Activated CD8-positive, alpha-beta memory T cell treated with anti-CD3 and anti-CD28 coated beads for 24 hours (primary cell): ENCODE data around the gene SLIT1.

Source experiments
- DNase-seq: peaks from one replicate; pipeline ENCODE4 v3.0.0-alpha.2; 2020

Gene SLIT1

DNA sequence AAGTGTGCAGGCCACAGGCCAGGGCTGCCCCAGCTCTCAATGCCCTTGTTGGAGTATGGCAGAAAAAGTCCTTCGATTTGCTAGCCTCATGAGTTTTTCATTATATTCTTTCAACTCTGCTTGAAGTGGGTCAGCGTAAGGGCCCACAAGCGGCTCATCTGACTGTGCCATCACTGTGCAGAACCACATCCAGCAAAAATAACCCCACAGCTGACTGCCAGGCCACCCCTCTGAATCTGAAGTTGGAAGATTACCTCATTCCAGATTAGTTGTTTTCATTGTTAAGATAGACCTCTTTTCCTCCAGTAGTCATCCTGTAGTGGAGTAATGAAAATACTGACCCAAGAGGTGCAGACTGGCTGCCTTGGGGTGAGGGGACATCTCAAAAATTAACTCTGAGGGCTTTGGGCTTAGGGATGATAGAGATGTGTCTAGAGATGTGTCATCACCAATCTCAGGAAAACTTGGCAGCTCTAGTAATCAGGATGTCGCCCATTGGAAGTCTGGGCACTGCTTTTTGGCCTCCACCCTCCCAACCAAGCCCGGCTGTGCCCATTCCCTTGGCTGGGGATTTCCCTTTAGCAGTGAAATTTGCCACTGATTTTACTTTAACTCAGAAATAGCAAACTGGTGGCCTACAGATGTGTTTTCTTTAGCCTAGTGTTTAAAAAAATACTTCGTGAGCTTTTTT, 189.3 kb downstream of the SLIT1 start:
- DNase-seq, result no peak

DNA sequence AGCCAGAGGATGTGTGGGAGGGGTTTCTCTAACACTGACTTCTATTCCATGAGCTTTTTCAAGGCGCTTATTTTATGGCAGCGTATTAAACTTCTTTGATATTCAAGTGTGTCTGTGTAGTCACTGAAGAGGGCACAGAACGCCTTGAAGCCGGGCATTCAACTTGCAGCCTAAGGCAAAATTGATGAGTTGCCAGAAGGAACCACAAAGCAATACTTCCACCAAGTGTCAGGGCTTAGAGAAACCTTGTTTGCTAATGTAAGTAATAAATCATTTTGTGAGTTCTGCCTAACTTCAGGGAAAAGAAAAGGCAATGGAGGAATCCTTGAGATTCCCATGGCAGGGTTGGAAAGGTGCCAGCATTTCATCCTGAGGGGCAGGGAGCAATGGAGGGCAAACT, 189.9 kb downstream of the SLIT1 start:
- DNase-seq, result no peak

DNA sequence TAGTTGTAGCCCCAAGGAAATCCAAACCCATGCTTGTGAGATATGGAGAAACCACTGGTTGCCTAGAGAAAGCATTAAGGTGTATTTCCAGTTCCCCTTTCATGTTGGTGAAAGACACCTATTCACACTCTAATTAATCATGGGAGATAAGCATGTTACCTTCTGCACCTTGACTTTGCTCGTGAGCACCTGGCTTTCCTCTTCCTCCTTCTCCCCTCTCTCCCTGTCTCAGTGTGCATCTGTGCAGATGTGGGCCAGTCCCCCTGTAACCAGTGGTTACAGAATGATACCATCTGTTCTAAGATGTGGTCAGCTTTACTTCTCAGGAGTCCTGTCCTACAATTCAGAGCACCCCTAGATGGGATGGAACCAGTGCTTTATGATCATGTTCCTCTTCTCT, 193.0 kb downstream of the SLIT1 start:
- no peak for DNase-seq

DNA sequence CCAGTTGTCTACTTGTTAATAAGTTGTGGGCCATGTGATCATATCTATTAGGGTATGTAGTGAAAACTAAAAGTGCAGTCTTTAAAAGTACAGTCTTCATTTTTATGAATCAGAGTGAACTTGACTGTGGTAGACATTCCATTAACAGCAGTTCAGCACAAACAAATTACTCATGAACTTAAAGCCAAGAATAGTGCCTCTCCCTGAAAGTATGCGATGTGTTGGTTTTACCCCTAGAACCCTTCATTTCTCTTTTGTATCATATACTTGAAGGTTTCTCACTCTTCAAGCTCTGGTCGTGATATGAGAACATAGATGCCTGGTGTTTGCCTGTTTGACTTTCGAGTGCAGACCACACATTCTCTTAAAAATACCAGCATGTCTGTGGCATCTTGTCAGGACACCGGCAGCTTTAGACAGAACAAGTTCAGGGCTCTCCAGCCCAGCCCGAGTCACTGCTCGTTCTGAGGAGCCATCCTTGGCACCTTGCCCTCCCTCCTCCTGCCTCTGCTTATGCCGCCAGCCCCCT, 194.4 kb downstream of the SLIT1 start:
- no peak for DNase-seq

DNA sequence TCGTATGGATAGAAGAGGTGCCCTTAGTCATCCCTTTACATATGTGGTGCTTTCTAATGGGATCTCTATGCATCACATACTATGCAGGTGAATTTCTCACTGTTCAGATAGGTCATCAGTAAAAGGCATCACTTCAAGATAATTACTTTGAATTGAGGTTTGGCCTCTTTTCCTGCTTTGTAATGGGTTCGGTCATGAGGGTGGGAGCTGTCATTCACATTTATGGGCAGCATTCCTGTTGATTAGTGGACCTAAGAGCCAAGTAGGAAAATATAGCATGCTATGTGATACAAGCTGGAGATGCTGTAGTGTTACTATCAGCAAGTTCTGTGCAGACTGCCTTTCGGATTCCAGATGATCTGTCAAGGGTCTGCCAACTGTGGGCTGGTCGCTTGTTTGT, 197.3 kb downstream of the SLIT1 start:
- no peak for DNase-seq

DNA sequence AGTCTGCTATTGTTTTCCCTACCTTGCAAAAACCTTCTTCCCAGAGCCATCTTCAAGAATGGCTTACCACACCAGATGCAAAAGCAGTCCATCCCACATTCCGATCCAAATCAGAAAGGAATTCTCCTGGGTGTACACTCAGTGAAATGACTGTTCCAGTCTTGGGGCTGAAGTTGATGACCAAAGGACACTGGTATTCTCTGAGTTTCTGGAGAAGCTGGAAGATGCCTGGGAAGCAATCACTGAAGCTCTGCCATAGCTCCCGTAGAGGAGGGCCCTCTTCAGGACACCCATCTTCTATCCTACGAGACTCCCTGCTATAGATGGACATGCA, 197.9 kb downstream of the SLIT1 start:
- no peak for DNase-seq

DNA sequence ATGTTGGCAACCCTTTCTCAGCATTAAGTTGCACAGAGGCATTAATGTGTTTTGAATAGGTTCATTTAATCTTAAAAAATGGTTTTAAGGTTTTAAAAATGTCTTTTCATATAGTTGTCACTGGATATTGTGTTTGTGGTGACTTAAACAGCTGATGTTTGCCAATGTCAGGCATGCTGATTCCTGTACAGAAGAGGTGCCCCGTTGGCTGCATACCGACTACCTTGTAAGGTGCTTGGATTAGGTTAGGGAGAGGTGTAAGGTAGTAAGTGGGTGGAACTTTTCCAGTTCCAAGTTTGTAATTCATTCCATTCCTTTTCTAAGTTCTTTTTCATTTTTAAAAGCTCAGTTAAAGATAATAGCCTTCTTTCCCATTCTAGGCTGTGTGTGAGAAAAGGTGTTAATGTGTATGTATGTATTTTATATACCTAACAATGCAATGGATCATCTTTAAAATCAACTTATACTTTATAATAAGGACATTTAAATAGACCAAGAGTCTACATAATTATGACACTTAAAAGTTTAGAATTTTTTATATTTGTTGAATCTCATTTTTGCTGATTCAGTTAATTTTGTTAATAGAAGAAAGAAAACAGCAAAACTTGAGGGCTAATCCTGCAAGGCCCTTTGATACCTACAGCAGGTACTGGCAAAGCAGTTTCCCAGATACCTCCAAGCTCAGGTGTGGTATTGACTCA, 198.5 kb downstream of the SLIT1 start:
- DNase-seq, result no peak

DNA sequence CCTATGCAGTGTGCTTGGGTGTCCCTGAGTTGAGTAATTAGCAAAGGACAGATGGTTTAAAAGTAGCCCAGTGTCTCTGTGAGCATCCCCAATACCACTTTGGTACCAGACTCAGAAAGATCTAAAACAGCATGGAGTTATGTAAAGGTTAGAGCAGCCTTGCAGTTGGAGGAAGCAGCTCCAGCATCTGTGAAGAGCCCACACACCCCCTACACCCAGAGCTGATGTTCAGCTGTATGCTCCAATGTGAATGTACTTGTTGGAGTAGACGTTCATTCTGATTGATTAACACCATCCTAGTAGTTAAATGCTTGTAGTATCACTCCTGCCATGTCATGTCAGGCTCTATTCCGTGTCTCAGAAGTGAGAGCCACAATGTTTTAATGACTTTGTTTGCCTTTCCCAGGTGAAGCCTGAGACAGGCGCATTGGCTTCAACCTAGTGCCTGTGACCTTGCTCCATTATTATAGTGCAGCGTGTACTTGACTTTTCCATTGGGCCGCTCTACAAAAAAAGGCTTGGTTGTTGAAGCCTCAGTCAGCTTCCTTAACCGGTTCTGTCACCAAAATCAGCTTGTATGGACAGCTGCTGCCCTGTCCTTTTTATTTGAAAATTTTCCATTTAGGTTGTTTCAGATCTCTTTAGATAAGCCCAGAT, 199.4 kb downstream of the SLIT1 start:
- DNase-seq, result no peak

DNA sequence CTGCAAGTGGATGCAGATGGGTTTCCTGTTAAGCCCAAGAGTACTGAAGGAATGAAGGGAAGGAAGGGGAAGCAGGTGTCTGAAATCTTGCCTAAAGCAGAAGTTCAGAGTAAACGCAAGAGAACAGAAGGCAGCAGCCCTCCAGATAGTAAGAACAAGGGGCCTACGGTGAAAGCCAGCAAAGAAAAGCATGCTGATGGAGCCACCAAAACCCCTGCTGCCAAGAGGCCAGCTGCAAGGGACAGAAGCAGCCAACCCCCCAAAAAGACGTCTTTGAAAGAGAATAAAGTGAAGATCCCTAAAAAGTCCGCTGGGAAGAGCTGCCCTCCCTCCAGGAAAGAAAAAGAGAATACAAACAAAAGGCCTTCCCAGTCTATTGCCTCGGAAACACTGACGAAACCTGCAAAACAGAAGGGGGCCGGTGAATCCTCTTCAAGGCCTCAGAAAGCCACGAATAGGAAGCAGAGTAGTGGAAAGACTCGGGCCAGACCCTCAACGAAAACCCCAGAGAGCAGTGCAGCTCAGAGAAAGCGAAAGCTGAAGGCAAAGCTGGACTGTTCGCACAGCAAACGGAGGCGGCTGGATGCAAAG, 201.1 kb downstream of the SLIT1 start:
- no peak for DNase-seq

DNA sequence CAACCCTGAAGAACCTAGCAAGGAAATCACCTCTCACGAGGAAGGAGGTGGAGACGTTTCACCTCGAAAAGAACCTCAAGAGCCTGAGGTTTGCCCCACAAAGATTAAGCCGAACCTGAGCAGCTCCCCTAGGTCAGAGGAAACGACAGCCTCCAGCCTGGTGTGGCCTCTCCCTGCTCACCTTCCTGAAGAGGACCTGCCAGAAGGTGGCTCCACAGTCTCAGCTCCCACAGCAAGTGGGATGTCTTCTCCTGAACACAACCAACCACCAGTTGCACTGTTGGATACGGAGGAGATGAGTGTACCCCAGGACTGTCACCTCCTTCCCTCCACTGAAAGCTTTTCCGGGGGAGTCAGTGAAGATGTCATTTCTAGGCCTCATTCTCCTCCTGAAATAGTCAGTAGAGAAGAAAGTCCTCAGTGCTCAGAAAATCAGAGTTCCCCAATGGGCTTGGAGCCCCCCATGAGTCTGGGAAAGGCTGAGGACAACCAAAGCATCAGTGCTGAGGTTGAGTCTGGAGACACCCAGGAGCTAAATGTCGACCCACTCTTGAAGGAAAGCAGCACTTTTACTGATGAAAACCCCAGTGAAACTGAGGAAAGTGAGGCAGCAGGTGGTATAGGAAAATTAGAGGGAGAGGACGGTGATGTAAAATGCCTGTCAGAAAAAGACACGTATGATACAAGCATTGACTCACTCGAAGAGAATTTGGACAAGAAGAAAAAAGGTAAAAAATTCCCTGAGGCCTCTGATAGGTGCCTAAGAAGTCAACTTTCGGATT, 203.4 kb downstream of the SLIT1 start:
- DNase-seq, result no peak

DNA sequence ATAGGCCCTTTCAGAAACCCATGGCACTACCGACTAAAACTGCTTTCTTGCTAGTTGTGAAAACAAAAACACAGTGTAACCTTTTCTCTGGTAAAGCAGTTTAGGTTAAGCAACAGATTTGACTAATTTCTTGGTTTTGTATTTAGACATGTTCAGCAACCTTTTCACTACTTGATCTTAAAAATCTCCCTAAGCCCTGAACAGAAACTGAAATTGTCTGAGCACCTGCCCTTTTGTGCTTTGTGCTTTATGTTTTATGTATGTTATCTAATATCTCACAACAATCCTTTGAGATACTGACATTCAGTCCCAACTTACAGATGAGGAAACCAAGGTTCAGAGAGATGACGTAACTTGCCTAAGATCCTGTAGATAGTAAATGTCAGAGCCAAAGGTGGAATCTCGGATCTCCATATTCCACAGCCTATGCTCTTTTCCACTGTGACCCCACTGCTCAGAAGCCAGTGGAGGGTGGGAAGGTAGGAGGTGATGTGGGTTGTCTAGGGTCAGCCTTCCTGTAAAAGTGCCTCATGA, 207.1 kb downstream of the SLIT1 start:
- DNase-seq, result no peak

DNA sequence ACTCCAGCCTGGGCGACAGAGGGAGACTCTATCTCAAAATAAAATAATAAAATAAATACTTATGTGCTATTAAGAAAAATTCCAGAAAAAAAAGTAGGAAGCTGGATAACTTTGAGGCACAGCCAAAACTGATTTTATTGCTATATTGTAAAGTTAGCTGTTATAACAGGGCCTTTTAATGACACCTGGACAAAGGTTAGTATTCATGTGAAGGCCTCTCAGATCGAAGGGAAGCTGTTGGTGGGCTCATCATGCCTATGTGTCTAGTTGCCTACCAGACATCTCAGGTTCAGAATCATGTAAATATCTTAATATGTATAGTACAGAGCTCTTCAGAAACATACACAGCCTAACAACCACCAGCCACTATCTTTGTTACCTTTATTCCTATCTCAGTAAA, 210.6 kb downstream of the SLIT1 start:
- DNase-seq, result no peak

DNA sequence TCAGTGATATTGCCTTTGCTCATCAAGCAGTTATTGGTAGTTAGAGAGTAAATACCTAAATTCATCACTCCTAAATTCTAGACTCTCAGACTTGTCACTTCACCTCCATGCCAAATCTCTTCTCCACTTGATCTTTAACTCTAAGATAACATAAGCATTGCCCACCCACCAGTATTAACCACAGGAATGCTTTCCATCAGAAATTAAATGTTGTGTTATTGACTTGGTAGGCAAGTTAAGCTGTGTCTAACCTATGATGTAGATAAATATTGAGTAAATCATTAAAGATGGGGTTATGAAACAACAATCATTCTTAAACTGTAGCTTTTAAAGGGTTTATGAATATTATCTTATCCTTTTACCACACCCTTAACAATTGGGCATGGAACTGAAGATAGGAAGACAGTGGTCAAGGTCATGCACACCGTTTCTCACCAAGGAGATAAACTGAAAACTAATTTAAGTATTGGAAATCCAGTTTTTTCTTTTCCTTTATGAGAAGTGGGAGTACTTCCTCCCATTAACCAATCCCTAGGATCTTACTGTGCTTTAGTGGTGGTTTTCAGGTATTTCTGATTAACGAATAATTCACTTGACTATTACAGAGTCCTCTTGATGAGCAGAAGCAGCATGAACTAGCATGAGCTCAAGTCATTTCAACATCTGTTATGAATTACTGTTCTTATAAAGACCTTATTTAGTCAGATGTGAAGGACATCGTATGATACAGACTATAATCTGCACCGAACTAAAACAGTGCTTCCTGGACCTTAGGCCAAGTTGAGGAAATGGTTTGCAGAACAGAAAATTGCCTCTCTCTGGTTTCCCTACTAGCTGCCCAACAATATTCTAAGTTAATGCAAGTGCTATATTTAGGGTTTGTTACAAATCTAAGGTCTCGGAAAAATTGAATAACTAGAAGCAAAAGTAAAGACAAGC, 211.7 kb downstream of the SLIT1 start:
- DNase-seq, result no peak

DNA sequence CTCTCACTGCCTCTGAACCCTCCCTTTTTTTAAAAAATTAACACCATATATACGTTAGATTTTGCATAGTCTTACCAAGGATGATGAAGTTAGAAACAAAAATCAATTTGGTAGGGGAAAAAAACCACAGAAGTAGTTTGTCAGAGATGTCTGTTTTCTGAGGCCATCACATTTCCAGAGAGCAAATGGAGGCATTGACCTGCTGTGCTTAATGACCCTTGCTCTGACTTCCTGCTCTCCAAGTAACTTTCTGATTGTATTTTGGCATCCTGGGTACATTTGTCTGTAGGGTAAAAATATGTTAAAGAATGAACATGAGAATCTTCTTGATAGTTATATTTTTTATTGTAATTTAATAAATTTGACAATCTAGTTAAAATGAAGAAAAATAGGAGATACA, 213.5 kb downstream of the SLIT1 start:
- DNase-seq, result no peak

DNA sequence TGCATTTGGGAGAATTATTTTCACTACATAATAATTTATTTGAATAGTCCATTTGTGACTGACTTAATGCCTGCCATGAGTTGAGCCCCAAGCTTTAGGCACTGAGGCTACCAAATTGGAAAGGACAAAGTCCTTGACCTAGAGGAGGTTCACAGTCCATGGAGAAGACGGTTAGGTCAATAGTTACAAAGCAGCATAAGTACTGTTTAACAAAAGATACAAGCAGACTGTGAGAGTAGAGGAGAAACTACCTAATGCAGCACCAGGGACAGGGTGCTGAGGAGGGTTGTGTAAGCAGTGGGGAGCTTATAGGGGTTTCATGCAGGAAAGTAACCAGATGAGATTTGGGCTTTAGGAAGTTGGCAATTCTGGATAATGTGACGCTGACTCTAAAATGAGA, 214.4 kb downstream of the SLIT1 start:
- no peak for DNase-seq

DNA sequence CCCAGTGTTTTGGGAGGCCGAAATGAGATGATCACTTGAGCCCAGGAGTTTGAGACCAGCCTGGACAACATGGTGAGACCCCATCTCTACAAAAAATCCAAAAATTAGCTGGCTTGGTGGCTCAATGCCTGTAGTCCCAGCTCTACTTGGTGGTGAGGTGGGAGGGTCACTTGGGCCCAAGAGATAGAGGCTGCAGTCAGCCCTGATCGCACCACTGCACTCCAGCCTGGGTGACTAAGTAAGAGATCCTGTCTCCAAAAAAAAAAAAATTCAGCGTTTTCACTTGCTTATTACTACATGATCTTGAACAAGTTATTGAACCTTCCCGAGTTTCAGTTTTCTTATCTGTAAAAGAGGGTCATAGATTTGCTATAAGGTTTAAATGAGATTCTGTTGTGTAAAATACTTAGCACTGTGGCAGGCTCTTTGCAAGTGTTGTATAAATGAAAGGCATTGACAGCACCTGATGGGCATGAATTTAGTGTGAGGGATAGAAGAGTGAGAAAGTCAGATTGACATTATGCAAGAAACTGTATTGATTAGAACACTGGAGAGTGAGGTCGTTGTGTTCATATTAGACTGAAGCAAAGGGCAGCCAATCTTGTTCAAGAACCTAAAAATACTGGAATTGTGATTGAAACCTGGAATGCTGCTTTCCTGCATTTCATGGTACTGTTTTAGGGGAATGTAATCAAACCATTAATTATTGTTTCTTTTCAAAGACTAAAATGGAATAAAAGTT, 216.9 kb downstream of the SLIT1 start:
- no peak for DNase-seq

DNA sequence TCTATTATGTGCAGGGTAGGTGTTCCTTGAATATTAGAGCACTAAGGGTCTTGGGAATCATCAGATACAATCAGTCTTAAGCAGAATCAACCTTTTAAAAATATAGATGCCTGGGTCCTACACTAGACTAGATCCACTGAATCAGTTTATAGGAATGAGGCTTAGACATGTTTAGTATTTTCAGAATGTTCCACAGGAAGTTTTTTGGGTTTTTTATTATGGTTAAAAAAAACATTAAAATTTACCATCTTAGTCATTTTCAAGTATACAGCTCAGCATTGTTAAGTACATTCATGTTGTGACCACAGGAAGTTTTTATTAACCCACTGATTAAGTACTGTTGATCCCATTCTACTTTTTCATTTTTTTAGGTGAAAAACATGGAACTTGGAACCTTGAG, 217.9 kb downstream of the SLIT1 start:
- no peak for DNase-seq

DNA sequence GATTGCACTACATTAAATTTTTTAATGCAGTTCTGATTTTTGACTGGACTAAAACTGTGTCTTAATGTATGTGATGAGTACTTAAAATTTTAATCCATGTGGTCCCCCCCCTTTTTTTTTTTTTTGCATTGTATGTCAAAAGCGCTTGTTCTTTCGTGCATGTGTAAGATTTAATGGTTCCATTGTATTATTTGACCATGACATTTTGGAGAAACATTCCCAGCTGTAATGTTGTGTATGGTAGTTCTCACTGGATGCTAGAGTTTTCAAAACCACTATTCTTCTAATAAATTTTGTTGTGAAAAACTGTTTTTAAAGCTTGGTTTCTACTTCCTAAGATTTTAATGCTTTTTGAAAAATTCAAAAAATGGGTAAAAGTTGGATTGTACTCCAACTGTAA, 221.6 kb downstream of the SLIT1 start:
- DNase-seq, result no peak

DNA sequence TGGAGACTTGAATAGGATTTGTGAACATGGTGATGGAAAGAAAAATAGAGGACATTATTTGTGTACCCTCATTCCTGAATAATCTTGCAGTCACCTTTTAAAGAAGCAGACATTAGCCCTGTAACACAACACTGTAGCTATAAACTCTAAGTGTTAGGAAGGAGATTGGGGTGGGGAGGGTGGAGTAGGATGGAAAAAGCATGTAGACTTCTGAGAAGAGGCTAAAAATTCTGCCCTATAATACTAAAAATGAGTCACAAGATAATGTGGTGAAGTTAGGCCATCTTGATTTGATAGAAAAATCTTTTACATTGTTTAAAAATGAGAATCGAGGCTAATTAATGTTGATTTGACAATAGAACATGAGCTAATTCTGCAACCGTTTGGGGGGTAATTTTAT, 224.9 kb downstream of the SLIT1 start:
- DNase-seq, result no peak

DNA sequence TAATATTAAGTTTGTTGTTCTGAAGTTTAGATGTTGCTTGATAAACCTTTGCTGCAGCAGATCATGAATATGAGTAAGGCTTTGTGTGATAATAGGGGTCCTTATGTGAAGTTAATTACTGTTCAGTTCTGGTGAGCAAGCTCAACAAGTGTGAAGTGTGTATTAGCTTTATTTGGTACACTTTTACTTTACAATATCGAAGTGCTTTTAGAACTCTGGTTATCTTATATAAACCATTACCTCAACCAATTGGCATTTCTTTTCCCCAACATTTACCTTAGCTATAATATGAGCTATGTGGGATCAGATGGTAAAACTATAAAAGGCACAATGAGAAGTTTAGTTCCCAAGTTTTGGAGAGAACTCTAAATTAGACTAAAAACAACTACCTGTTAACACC, 226.0 kb downstream of the SLIT1 start:
- no peak for DNase-seq

DNA sequence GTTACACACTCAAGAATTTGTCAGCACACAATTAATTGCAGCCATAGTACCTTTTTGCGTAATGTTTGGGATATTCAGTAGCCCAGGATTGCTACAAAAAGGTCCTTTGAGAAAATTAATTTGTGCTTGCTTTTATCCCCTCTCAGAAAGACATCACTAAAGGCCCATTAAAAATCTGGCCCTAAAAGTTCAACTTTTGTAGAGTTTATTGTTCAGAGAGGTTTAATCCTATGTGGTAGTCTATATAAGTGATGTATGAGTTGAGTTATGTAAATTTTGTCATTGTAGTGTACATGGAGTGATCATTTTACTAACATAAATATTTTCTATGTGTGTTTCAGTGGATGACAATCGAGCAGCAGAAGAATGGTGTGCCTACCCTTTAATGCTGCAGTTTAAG, 227.7 kb downstream of the SLIT1 start:
- no peak for DNase-seq
